Lung microvascular endothelial cell (primary cell): ENCODE measurements around the gene YWHAQ. TPM values are rescaled to one million over a fixed set of nuclear protein-coding genes. Genes with fewer than 3 reads are reported as not detected.
"Not testable (repeated sequence)": the region's sequence is repeated elsewhere in the genome, so short reads cannot be mapped to it uniquely, and the experiment has no call there.

ENCODE experiments used
- DNase-seq, 2 donors: peaks; one replicate each; pipeline versions ENCODE4 v3.0.0 to v3.0.0-alpha.2; 2010; ENCODE audit warnings: low read depth in 2 of 2
- total RNA-seq: library from RNA; depleted of rRNA; stranded (reverse); fragments of >200 nt; gene quantifications from 2 replicates; pipeline ENCODE4 v1.2.1, GENCODE V29; 2014

The YWHAQ gene
- total RNA-seq, 1 donor from 2014 or later = 152 TPM

DNA sequence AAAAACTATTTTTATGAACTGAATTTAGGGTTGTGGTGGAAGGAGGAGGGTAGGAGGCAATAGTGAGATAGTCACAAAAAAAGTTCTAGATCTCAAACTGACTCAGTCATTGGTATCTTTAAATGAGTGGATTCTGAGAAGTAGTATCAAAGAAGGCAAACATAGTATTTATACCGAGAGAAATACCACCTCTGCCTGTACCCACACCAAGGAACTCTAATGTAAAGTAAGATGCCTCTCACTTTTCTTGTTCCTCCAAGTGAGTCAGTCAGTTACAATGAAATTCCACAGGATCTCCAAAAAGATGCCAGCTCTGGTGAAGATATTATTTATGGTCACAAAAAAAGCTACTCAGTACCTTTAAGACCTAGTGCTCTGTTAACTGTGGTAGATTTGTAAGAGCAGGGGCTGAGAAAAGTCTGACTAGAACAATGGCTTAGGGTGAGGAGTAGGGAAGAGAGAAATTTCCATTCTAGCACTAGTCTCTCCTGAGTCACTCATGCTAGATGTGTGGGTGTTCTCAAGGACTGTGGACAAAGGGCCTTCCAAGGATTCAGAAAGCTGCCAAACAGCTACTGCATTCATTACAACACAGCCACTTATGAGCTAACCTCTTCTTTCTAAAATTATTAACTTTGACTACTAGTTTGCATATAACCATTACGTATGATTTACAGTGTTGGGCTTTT lies 36.3 kb downstream of the YWHAQ start:
- DNase-seq = peak in 1 of 2 donors; percentile 81

DNA sequence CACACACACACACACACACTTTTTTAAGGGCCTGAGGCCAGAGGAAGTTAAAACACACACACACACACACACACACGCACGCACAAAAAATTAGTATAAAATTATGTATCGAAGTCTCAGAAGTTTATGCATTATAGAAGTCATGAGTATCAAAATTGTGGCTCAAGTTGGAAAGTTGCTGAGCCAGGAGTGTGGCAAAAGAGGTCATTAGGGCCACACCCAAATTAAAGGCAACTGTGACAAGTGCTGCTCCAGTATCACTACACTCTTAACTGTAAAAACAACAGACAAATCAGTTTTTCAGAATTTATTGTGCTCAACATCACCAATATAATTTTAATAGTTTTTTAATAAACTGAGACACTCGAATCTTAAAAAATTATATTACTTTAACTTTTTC lies 36.9 kb downstream of the YWHAQ start:
- DNase-seq = no peak

DNA sequence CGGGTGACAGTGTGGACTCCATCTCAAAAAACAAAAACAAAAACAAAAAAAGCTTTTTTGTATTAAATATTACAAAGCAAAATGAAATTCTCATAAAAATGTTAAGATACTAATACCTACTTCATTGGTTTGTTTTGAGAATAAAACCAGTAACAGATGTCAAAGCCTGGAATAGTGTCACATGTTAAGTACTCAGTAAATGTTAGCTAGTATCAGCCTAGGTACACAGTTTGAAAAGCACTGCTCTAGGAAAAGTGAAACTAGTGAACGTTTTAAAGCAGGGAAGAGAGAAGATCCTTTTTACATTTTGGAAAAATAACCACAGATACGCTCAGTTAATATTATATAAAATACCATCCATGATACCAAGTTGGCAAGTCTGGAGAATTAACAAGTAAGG lies 38.1 kb downstream of the YWHAQ start:
- no peak for DNase-seq

DNA sequence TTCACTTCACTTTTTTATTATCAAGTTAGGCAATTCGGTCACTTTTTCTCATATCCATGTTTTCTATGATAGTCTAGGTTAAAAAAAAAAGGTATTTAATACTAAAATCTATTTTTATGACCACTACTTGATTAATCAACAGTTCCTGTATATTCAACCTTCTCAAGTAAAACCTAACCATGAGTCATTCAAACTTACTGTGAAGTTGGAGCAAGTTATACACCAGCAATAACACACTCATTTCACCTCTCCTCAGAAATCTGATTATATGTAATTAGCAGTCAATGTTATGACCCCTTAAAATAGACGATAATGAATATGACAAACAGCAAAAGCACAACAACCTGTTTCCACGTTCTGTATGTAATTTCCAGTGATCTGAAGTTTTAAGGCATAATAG lies 40.2 kb downstream of the YWHAQ start:
- DNase-seq = peak in 1 of 2 donors; percentile 51

DNA sequence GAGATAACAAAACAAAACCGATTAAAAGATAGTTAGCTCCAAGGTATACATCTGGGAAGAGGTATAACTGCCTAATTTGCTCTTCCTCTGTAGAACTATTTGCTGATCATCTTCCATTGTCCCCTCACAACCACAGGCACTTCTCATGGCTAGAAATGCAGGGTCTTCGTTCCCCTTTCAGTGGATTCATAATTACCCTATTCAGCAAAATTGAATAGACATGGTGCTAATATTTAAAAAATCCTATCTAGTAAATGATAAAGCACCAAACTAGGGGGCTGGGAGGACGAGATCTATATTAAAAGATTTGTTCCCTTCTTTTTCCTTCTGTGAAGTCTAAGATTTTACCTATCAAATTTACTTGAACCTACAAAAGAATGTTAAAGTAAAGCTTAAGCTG lies 44.3 kb downstream of the YWHAQ start:
- DNase-seq = no peak

DNA sequence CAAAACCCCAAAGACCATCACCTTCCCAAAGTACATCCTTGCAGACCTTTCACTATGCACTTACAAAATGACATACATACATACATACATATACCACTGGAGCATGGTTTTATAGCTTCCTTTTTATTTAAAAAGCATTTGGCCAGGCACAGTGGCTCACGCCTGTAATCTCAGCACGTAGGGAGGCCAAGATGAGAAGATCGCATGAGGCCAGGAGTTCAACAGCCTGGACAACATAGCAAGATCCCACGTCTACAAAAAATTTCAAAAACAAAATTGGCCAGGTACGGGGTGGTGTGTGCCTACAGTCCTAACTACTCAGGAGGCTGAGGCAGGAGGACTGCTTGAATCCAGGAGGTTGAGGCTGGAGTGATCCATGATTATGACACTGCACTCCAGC lies 45.3 kb downstream of the YWHAQ start:
- DNase-seq = no peak

DNA sequence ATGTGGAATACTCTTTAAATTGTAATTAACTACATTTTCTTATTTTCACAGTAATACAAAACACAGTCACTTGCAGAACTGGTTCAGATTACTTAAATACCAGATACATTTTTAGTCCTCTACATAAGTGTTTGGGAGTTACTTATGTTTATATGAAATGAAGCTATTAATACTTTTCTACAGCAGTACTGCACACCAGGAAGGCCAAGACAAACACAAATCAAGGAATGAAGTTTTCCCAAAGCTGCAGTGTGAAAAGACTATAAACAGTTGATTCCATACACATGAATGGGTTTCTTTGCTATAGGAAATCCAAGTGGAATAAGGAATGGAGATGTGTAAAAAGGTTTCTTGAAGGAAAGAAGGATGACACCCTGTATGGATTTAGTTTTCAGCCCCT lies 45.9 kb downstream of the YWHAQ start:
- DNase-seq = not testable (repeated sequence)

DNA sequence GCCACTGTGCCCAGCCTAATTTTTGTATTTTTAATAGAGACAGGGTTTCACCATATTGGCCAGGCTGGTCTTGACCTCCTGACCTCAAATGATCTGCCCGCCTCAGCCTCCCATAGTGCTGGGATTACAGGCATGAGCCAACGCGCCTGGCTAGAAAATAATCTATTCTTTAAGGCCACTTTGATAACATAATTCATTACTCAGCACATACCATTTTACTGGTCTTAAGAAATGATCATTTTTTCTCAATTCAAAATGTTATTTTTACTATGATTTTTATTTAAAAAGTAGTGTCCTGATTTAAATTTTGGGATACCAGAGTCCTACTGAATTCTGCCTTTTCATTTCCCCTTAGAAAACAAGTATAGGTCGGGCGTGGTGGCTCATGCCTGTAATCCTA lies 48.2 kb downstream of the YWHAQ start:
- DNase-seq = no peak

DNA sequence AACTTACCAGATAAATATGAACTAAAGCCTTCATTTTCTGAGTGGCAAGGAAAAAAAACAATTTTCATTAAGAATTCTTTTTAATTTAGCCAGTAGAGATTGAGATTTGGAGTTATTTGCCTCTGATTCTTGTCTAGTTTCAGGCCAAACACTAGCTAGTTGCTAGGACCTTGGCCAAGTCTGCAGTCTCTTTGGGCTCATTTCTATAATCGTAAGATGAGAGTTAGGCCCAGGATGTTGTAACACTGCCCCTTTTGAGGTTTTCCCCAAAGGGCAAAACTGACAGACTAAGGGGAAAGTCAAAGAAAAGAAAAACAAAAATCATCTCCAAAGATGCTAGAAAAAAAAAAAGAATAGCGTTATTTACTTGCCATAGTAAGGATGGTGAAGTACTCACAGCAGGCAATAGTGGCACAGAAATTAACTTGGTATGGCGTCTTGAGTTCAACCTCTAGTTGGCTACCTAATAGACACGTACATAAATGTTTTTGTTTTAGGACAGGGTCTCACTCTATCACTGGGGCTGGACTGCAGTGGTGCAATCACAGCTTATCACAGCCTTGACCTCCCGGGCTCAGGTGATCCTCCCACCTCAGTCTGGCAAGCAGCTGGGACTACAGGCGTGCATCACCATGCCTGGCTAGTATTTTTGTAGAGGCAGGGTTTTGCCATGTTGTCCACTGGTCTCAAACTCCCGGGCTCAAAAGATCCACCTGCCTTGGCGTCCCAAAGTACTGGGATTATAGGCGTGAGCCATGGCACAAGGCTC lies 52.1 kb downstream of the YWHAQ start:
- DNase-seq = no peak

DNA sequence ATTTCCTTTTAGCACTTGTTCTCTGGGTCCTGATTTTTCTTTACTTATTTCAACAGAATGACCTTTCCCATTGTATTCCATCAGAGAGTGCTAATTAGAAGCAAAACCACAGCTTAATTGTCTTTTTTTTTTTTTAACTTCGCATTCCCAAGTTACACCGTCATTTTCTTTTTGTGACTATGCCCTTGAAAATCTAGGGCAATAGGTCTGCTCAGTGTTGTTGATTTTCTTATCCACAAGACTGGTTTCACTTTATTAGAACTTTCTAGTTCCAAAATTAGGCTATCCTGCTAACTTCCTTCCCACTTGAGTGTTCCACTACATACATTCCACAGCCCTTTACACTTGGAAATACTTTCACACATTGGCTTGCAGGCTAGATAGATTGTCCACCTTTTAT lies 56.5 kb downstream of the YWHAQ start:
- peak in 1 of 2 donors; percentile 62 for DNase-seq

DNA sequence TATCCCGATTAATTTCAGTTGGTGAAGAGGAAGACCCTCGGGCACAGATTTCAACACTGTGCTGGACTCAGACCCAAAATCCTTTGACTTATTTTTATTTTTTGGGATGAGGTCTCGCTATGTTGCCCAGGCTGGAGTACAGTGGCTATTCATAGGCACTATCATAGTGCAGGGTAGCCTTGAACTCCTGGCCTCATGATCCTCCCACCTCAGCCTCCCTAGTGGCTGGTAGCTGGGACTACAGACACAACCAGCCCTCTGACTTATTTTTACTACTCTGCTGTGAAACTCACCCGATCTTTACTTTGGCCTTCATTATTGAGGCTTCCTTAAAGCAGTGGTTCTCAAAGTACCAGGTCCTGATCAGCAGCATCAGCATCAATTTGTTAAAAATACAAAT lies 57.0 kb downstream of the YWHAQ start:
- DNase-seq = no peak

DNA sequence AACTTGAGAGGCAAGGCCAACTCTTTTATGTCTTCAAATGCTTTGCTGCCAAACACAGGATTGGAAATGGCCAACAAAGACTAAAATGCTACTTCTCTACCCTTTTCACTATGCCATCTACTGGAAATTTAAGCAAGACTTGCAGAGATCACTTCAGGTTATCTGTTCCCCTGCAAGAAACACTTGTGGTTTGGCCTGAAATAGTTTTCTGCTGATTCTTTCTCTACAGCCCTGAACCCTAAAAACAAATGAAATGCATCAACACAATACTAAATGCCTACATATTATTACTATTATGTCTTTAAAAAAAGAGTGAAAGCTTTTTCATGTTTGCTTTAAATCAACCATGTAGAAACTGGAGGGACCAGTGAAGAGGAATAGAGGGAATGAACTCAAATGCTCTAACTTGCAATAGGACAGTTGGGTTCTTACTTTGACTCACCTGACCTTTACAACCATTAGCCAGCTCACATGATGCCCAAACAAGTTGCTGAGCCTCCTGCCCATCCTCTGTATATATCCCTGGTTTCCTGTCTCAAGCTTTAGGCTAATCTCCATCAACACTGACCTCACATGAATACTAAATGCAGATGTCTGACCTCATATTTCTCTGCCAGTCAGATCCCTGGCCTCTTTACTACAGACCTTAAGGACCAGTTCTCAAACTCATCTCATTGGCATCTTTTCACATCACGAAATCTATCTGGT lies 57.6 kb downstream of the YWHAQ start:
- DNase-seq = no peak

DNA sequence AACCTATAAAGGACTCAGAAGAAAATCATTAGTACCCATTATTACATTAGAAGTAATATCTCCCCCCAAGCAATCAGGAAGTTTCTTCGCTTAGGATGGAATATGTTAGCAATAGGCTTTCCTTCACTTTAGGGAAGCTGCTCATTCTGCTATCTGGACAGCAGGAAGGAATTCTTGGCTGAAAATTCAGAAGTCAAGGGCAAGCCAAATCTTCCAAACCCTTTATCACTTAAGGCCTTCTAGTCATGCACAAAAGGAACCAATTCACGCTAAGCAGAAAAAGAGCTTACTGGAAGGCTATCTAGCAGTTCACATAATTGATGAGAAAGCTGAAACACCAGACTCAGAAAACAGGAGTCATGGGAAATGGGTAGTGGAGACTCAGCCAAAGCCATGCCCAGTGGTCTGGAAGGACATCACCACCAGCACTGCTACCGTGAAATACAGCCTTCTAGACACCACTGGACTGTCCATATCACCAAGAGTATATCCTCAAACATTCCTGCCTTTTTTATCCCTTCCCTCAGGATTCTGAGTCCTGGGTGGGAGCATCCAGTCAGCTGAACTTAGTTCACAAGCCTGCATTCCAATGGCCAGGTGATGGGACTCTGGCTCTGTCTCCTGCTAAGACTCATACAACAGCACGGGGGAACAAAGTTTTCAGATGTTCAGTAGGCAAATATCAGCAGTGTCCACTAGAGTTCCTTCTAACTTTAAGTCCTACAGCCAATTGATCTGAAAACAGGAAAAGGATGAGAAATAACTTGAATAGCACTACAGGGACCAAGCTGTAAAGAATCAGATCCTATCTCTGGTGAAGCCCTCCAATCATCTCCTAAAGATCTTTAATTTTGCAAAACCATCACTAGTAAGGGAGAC lies 60.4 kb downstream of the YWHAQ start:
- peak in 1 of 2 donors; percentile 26 for DNase-seq

DNA sequence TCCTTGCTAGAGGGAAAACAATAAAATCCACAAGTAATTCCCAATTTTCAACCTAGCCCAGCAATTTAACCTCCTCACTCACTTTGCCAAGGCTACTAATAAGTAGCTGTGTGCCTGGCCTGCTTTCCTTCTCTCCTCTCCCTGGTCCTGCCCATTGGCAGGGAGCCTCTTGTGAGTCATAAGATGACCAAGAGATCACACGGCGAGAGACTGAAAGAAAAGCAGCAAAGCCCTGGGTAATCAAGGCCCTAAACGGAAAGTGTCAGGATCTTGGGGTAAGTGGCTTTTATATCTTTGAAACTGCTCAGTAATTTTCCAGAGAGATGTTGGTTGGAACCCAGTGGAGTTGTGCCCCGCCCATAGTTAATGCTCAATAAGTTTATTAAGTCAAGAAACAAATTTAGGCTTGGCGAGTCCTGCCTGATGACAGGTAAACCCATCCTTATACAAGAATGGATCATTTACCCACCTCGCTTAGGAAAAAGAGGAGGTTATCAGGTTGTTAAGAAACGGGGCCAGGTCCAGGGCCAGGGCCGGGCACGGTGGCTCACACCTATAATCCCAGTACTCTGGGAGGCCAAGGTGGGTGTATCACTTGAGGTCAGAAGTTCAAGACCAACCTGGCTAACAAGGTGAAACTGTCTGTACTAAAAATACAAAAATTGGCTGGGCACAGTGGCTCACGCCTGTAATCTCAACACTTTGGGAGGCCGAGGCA lies 65.2 kb downstream of the YWHAQ start:
- DNase-seq = peak in 1 of 2 donors; percentile 95

DNA sequence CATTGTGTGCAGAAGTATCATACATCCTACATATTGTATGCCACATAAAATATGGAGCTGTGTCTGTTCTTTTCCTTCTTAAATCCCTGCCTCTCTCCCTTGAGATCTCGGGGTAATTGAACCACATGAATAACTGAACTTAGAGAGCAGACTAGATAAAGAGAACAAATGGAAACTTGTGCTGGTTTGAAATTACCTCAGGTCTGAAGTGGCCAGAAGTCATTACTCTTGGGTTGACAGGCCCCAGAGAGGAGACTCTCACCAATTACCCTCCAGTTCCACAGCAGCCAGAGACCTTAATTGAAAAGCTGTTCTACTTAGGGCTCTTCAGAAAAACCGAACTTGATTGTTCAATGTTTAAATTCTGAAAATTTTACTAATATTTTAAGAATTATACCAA lies 70.2 kb downstream of the YWHAQ start:
- no peak for DNase-seq

DNA sequence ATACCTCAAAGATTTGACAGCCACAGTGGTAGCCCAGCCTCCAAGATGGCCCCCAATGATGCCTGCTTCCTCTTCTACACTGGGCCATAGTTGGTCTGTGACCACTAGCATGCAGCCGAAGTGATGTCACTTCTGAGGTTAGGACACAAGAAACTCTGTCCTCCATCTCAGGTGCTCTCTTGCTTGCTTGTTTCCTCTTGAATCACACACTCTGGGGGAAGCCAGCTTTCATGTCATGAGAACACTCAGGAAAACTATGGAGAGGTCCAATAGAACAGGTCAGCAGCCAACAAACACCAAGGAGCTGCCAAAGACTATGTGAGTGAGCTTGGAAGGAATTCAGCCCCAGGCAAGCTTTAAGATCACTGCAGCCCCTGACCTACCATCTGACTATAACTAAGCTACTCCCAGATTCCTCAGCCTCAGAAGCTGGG lies 71.8 kb downstream of the YWHAQ start:
- peak in 1 of 2 donors; percentile 43 for DNase-seq

DNA sequence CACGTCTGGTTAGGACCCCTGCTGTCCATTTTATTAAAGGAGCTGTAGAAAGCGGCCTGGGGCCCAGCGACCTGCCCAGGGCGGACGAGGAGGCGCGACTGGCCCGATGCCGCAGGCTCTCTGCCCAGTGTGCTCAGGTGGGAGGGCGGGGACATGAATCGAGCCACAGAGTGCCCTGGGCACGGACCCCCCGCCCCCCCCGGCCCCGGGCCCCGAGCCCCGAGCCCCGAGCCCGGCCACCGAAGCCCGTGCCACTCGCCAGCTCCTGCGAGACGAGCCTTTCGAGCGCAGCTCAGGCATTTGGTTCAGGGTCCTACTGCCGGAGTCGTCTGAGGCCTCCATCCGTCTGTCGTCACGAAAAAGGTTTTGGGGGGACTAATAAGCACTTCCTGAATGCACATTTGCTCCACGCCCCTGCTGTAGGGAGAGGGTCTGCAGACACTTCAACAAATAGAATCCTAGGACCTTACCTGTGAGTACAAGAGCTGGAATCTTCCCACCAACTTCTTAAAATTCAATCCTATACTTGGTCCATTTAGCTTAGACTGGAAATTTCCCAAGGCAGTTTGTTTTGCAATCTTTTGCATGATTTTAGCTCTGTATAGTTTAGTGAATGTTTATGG lies 74.6 kb downstream of the YWHAQ start:
- peak in 1 of 2 donors; percentile 39 for DNase-seq

DNA sequence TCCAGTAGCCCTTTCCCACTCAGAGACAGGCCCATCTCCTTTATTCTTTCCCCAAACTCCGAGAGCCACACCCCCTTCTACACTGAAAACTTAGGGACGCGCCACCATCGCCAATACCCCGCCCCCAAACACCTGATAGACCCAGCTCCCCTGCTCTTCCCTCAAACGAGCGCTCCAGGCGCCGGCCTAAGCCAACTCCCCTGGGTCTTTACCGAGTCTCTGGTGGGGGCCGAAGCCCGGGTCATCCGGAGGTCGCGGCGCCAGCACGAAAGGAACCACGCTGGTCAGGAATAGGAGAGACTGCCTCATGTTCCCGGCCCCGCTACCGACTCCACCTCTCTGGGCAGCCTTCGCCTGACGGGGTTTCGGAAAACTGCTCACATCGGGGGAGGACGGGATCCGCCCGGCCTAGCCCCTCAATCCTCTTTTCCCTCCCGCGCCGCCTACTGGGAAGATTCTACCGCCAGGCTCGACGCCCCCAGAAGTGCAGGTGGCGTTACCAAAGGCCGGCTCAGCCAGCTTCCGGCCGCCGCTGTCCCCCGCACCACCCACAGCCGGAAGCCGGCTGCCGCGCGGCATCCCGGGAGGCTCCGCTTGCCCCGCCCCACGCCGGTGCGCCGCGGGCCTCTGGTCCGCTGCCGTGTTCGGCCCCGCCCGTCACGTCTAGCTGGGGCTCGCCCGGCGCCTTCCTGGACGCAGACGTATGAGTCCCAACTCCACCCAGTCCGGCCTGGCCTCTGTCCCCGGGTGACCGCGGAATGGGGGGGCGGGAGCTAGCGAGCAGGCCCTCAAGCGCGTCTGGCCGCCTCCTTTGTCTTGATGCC lies 75.3 kb downstream of the YWHAQ start, which contains the start of gene ADAM17:
ADAM17 (minus strand) TSS at position 534 of the 824 bp plus-strand sequence; CDS start at position 309, 225 bp downstream.
- peak; percentile 97 to 98 for DNase-seq

DNA sequence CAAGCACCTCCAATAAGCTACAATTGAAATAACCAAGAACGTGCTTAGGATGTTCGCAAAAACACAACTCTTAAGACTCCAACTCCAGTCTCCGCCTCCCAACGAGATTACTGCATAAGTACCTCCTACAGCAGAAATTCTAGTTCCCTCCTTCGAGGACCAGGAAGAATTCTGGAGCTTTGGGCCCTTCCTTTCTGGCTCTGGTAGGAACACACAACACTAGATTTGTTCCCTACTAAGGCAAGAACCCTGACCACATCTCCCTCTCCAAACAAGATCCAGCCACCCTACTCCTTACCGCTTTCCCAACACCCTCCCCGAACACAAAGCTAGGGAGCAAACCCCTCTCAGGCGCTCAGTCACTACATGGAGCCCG lies 75.9 kb downstream of the YWHAQ start:
- peak; percentile 38 to 91 for DNase-seq
